Gastrocnemius medialis (tissue), 4 donors: ENCODE measurements around the gene EPN3. TPM values are rescaled to one million over a fixed set of nuclear protein-coding genes. Genes with fewer than 3 reads are reported as not detected.
A peak's percentile ranks its signal among the peaks of the same experiment; 100 is the strongest.

Experiments used
- ATAC-seq, 2 donors: fragments of 150-250 bp; one replicate each; pipeline ENCODE4 v1.9.1; 2016
- DNase-seq, 2 donors: peaks; one replicate each; pipeline ENCODE4 v3.0.0-alpha.2; 2019
- H3K27ac ChIP-seq, 4 donors: fragments of 200-600 bp; sonication (generic); 1 replicate in 1 of 4; 2 replicates in 3 of 4; pipeline ENCODE4 v1.5.1; 2016 to 2018; ENCODE audit warnings: mild to moderate bottlenecking in 2 of 4, moderate library complexity in 1 of 4
- H3K27me3 ChIP-seq, 3 donors: fragments of 200-600 bp; sonication (generic) in 2 of 3; 1 replicate in 1 of 3; 2 replicates in 2 of 3; pipeline versions ENCODE4 v1.5.1 to v1.6.0; 2016 to 2019; ENCODE audit warnings: mild to moderate bottlenecking in 1 of 3, moderate library complexity in 1 of 3
- H3K36me3 ChIP-seq, 2 donors: fragments of 200-600 bp; sonication (generic) in 1 of 2; one replicate each; pipeline ENCODE4 v1.5.1; 2017 to 2018
- H3K4me1 ChIP-seq, 2 donors: fragments of 200-600 bp; sonication (generic) in 1 of 2; one replicate each; pipeline ENCODE4 v1.5.1; 2016 to 2017; ENCODE audit warnings: mild to moderate bottlenecking in 2 of 2
- H3K4me3 ChIP-seq, 4 donors: fragments of 200-600 bp; sonication (generic) in 3 of 4; 1 replicate in 1 of 4; 2 replicates in 3 of 4; pipeline ENCODE4 v1.5.1; 2016 to 2019; ENCODE audit warnings: mild to moderate bottlenecking in 2 of 4
- H3K9me3 ChIP-seq, 3 donors: fragments of 200-600 bp; sonication (generic) in 2 of 3; 1 replicate in 1 of 3; 2 replicates in 2 of 3; pipeline ENCODE4 v1.5.1; 2016 to 2019
- CTCF ChIP-seq, 5 experiments: fragments of 450-650 bp in 3 of 5; fragments of 200-600 bp in 2 of 5; sonication (generic) in 2 of 5; IDR thresholded peaks in 4 of 5; conservative IDR thresholded peaks in 1 of 5; 1 replicate in 4 of 5; 2 replicates in 1 of 5; pipeline ENCODE4 v1.5.1; 2016 to 2019; ENCODE audit warnings: antibody characterized with exemption in 5 of 5, mild to moderate bottlenecking in 3 of 5, moderate library complexity in 3 of 5
- POLR2A ChIP-seq, 2 donors: fragments of 450-650 bp; IDR thresholded peaks; one replicate each; pipeline ENCODE4 v1.6.1; 2017; ENCODE audit warnings: antibody characterized with exemption in 2 of 2, mild to moderate bottlenecking in 2 of 2, moderate library complexity in 2 of 2
- in situ Hi-C, 4 donors: fragments of 200-750 bp; cut with MboI; loops; one replicate each; pipeline versions ENCODE4 v1.15.0 to v1.8.0; 2017; ENCODE audit warnings: low sequenced_read_pairs in 4 of 4
- intact Hi-C: fragments of 100-400 bp; cut with DNase I; formaldehyde crosslinking; loops from one replicate; pipeline ENCODE4 v1.15.1; 2023; ENCODE audit warnings: low total_unique reads
- total RNA-seq, 4 donors: library from RNA; depleted of rRNA; stranded (reverse); fragments of >200 nt; gene quantifications; one replicate each; pipeline versions ENCODE4 v1.1.0 to v1.2.3, GENCODE V29; 2016

The EPN3 gene
- total RNA-seq, 4 donors from 2014 or later: not detected

- peak in 1 of 2 donors; percentile 30 for DNase-seq
- no peak overlapping the region for H3K27ac ChIP-seq
- in situ Hi-C loops: no loop called here
These were observed 50.2 kb downstream of the EPN3 start for GRCh38 chr17:50582741-50583140.

GRCh38 chr17:50583641-50584040 lies 51.1 kb downstream of the EPN3 start:
- intact Hi-C loops (no loop called here), in situ Hi-C loops (no loop called here)
- no peaks in the 10 kb centered on the region for H3K36me3 ChIP-seq
- H3K4me1 ChIP-seq: peaks cover 0 to 12% of the 10 kb centered on the region in 2 donors
- no peak overlapping the region for H3K27ac ChIP-seq
- ATAC-seq: no peak
- no peak for DNase-seq
- no peak overlapping the region for H3K4me3 ChIP-seq
- H3K27me3 ChIP-seq: no peaks in the 10 kb centered on the region
- no peaks in the 10 kb centered on the region for H3K9me3 ChIP-seq
- no peak for TF ChIP-seq POLR2A (IDR thresholded peaks at IDR 0.05)
- no peak for TF ChIP-seq CTCF (IDR thresholded peaks at IDR 0.05 in 4 of 5, conservative IDR thresholded peaks at IDR 0.05 in 1 of 5)

More at GRCh38 chr17:50582741-50583140, 50.2 kb downstream of the EPN3 start:
- Histone ChIP-seq H3K27me3 (no peaks in the 10 kb centered on the region), H3K36me3 (no peaks in the 10 kb centered on the region), H3K4me3 (no peak overlapping the region), H3K4me1 (peaks cover 0 to 12% of the 10 kb centered on the region in 2 donors), H3K9me3 (no peaks in the 10 kb centered on the region)
- intact Hi-C loops: no loop called here
- no peak for TF ChIP-seq POLR2A (IDR thresholded peaks at IDR 0.05)
- TF ChIP-seq CTCF (IDR thresholded peaks at IDR 0.05 in 4 of 5, conservative IDR thresholded peaks at IDR 0.05 in 1 of 5): no peak
- peak; percentile 71 to 92 for ATAC-seq

- H3K27ac ChIP-seq: no peak overlapping the region
- DNase-seq (no peak), ATAC-seq (no peak)
- H3K4me1 ChIP-seq: peaks cover 1 to 12% of the 10 kb centered on the region in 2 donors
- H3K27me3 ChIP-seq: no peaks in the 10 kb centered on the region
- in situ Hi-C loops (no loop called here), intact Hi-C loops (no loop called here)
- no peaks in the 10 kb centered on the region for H3K9me3 ChIP-seq
- TF ChIP-seq CTCF (IDR thresholded peaks at IDR 0.05 in 4 of 5, conservative IDR thresholded peaks at IDR 0.05 in 1 of 5) (no peak), POLR2A (IDR thresholded peaks at IDR 0.05) (no peak)
- H3K36me3 ChIP-seq: no peaks in the 10 kb centered on the region
- no peak overlapping the region for H3K4me3 ChIP-seq
These were observed 51.6 kb downstream of the EPN3 start for GRCh38 chr17:50584116-50584515.

GRCh38 chr17:50584749-50585148 lies 52.2 kb downstream of the EPN3 start:
- TF ChIP-seq CTCF (IDR thresholded peaks at IDR 0.05 in 4 of 5, conservative IDR thresholded peaks at IDR 0.05 in 1 of 5): no peak
- TF ChIP-seq POLR2A (IDR thresholded peaks at IDR 0.05): no peak
- no peak overlapping the region for H3K27ac ChIP-seq
- in situ Hi-C loops: no loop called here

GRCh38 chr17:50585346-50585745 lies 52.8 kb downstream of the EPN3 start:
- no peak overlapping the region for H3K4me3 ChIP-seq
- H3K4me1 ChIP-seq: peaks cover 12 to 18% of the 10 kb centered on the region in 2 donors
- H3K27me3 ChIP-seq: no peaks in the 10 kb centered on the region
- no peaks in the 10 kb centered on the region for H3K36me3 ChIP-seq
- DNase-seq (no peak), ATAC-seq (no peak)
- no peak overlapping the region for H3K27ac ChIP-seq
- TF ChIP-seq CTCF (IDR thresholded peaks at IDR 0.05 in 4 of 5, conservative IDR thresholded peaks at IDR 0.05 in 1 of 5) (no peak), POLR2A (IDR thresholded peaks at IDR 0.05) (no peak)
- in situ Hi-C loops: no loop called here
- no peaks in the 10 kb centered on the region for H3K9me3 ChIP-seq
- intact Hi-C loops: no loop called here

More at GRCh38 chr17:50584749-50585148, 52.2 kb downstream of the EPN3 start:
- Histone ChIP-seq H3K4me3 (no peak overlapping the region), H3K36me3 (no peaks in the 10 kb centered on the region), H3K4me1 (peaks cover 7 to 12% of the 10 kb centered on the region in 2 donors), H3K9me3 (no peaks in the 10 kb centered on the region), H3K27me3 (no peaks in the 10 kb centered on the region)
- ATAC-seq: no peak
- intact Hi-C loops: no loop called here
- no peak for DNase-seq
